Iris pigment epithelial cell (primary cell): ENCODE data around the gene DPYSL3.
"Not testable (repeated sequence)": the region's sequence is repeated elsewhere in the genome, so short reads cannot be mapped to it uniquely, and the experiment has no call there.

Experiments used
- DNase-seq: peaks from one replicate; pipeline ENCODE4 v3.0.0-alpha.2; 2011; ENCODE audit warnings: low read depth

DPYSL3 gene

GRCh38 chr5:147509710-147510651 lies at the start of gene DPYSL3:
Gene DPYSL3, minus strand, starts transcription at chr5:147510068. Its CDS starts 210 bp downstream, at chr5:147509858.
- peak; percentile 75 for DNase-seq

GRCh38 chr5:147558826-147559225 lies 49.0 kb upstream of the DPYSL3 start:
- peak; percentile 82 for DNase-seq

- peak; percentile 28 for DNase-seq
Measured at GRCh38 chr5:147557876-147558745, 48.2 kb upstream of the DPYSL3 start.

GRCh38 chr5:147555176-147555575 lies 45.3 kb upstream of the DPYSL3 start:
- DNase-seq: no peak

- DNase-seq: peak; percentile 82
Measured at GRCh38 chr5:147554261-147554817, 44.5 kb upstream of the DPYSL3 start.

- DNase-seq: not testable (repeated sequence)
Measured at GRCh38 chr5:147553817-147554216, 43.9 kb upstream of the DPYSL3 start.

- DNase-seq: no peak
Measured at GRCh38 chr5:147552897-147553296, 43.0 kb upstream of the DPYSL3 start.

GRCh38 chr5:147551677-147552076 lies 41.8 kb upstream of the DPYSL3 start:
- no peak for DNase-seq

- DNase-seq: peak; percentile 49
Measured at GRCh38 chr5:147547730-147548129, 37.9 kb upstream of the DPYSL3 start.

- DNase-seq: no peak
Measured at GRCh38 chr5:147544556-147544955, 34.7 kb upstream of the DPYSL3 start.

- DNase-seq: peak; percentile 54
Measured at GRCh38 chr5:147539053-147539452, 29.2 kb upstream of the DPYSL3 start.

- DNase-seq: peak; percentile 34
Measured at GRCh38 chr5:147538236-147538635, 28.4 kb upstream of the DPYSL3 start.

- DNase-seq: peak; percentile 81
Measured at GRCh38 chr5:147534172-147534951, 24.5 kb upstream of the DPYSL3 start.

GRCh38 chr5:147532156-147532555 lies 22.3 kb upstream of the DPYSL3 start:
- peak; percentile 9 for DNase-seq

- peak; percentile 93 for DNase-seq
Measured at GRCh38 chr5:147530530-147531389, 20.9 kb upstream of the DPYSL3 start.

- DNase-seq: no peak
Measured at GRCh38 chr5:147523069-147523468, 13.2 kb upstream of the DPYSL3 start.

GRCh38 chr5:147522435-147522834 lies 12.6 kb upstream of the DPYSL3 start:
- DNase-seq: peak; percentile 45

- peak; percentile 15 for DNase-seq
Measured at GRCh38 chr5:147520450-147520849, 10.6 kb upstream of the DPYSL3 start.

- DNase-seq: no peak
Measured at GRCh38 chr5:147519380-147519779, 9.5 kb upstream of the DPYSL3 start.

GRCh38 chr5:147517383-147517782 lies 7.5 kb upstream of the DPYSL3 start:
- no peak for DNase-seq

GRCh38 chr5:147515269-147515668 lies 5.4 kb upstream of the DPYSL3 start:
- DNase-seq: no peak
